Measurements from ENCODE around the gene THOC2.
A peak's percentile ranks its signal among the peaks of the same experiment; 100 is the strongest.
"Not testable (repeated sequence)": the region's sequence is repeated elsewhere in the genome, so short reads cannot be mapped to it uniquely, and the experiment has no call there.

THOC2 gene

DNA sequence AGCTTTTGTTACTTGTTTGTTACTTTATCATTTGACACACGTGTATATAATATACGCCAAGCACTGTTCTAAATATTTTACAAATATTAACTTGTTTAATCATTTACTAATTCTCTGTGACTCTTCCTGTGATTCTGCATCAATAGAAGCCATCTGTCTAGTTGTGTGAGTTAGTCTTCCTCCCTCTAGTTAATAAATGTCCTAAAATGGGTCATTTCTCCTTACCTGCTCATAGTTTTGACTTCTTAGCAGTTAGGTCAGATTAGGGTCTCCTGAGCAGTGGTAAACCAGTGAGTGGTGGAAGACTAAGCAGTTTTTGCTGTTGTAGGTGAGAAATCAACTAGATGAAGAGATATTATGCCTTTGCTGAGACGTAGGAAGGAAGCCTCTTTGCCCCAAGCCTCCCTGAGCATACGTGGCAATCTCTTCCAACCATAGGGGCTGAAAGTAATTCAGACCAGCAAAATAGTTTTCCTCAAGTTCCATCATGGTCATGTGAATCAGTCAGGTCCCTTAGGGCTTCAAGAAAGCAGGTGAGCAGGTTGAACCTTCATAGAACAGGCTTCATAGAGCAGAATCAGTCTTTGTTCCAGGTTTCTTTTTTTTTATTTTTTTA, 38.7 kb upstream of the THOC2 start:
- H2AFZ ChIP-seq (ENCODE audit: low read depth, low read length): peak overlapping the region; percentile 65
- H3K36me3 ChIP-seq (replicated peaks; ENCODE audit: low read depth, low read length): no peaks in the 10 kb centered on the region
- peak overlapping the region; percentile 44 for H3K4me2 ChIP-seq (ENCODE audit: low read length)
- H3K27ac ChIP-seq (ENCODE audit: low read length): no peak overlapping the region; the same call in 1 of the 2 replicates
- TF ChIP-seq EZH2phosphoT487 (IDR thresholded peaks at IDR 0.05; ENCODE audit: low read depth): no peak
- TF ChIP-seq, protein P1, sequence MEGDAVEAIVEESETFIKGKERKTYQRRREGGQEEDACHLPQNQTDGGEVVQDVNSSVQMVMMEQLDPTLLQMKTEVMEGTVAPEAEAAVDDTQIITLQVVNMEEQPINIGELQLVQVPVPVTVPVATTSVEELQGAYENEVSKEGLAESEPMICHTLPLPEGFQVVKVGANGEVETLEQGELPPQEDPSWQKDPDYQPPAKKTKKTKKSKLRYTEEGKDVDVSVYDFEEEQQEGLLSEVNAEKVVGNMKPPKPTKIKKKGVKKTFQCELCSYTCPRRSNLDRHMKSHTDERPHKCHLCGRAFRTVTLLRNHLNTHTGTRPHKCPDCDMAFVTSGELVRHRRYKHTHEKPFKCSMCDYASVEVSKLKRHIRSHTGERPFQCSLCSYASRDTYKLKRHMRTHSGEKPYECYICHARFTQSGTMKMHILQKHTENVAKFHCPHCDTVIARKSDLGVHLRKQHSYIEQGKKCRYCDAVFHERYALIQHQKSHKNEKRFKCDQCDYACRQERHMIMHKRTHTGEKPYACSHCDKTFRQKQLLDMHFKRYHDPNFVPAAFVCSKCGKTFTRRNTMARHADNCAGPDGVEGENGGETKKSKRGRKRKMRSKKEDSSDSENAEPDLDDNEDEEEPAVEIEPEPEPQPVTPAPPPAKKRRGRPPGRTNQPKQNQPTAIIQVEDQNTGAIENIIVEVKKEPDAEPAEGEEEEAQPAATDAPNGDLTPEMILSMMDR (IDR thresholded peaks at IDR 0.05; ENCODE audit: low read depth, low read length): no peak
- no peaks in the 10 kb centered on the region for H4K20me1 ChIP-seq (ENCODE audit: insufficient read depth, low read length)
- no peak overlapping the region for H3K4me3 ChIP-seq (ENCODE audit: low read length)
- H3K9me3 ChIP-seq (ENCODE audit: insufficient read depth, low read length): no peaks in the 10 kb centered on the region
- no peaks in the 10 kb centered on the region for H3K79me2 ChIP-seq (ENCODE audit: low read length)
- H3K27me3 ChIP-seq (ENCODE audit: low read depth, low read length): no peaks in the 10 kb centered on the region
- no peak overlapping the region for H3K9ac ChIP-seq (ENCODE audit: low read length)
- H3K4me1 ChIP-seq (ENCODE audit: low read length): peaks cover 8% of the 10 kb centered on the region

DNA sequence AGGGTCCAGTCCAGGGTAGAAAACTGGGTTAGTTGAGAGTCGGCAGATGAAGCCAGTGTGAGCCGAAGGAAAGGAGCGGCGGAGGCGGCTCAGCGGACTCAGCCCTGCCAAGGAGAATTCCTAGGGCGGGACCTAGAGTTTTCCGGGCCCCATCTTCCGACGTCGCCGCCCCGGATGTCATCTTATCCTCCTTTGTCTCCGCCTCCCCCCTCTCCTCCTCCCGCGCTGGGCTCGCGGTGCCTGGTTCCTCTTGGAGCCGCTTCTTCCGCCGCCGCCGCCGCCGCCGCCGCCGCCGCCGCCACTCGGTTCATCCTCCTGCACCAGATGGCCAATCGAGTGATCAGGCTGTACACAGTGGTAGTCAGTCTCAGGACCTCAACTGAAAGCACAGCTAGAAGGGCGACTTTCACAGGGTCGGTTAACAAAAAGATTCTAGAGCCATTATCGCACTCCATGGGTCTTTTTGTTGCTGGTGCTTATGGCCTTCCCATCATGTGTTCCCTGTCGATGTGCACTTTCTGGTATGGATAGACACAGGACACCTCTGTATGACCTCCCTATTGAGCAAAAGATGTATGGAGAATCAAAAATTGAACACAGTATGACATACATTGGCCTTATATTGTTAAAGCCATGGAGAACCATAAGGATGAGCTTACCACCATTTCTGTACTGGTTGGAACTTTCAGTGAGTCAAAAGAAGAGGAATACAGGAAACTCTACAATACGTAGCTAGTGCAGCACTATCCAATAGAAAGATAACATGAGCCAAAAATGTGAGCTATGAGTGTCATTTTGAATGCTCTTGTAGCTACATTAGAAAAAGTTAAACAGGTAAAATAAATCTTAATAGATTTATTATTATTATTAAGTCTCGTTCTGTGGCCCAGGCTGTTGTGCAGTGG, 32.4 kb upstream of the THOC2 start:
- Histone ChIP-seq H2AFZ (ENCODE audit: low read depth, low read length) (peak overlapping the region; percentile 100), H3K4me3 (ENCODE audit: low read length) (peak overlapping the region; percentile 83), H3K79me2 (ENCODE audit: low read length) (no peaks in the 10 kb centered on the region), H3K9ac (ENCODE audit: low read length) (peak overlapping the region; percentile 55), H3K4me1 (ENCODE audit: low read length) (peaks cover 9% of the 10 kb centered on the region), H3K36me3 (replicated peaks; ENCODE audit: low read depth, low read length) (no peaks in the 10 kb centered on the region), H3K27ac (ENCODE audit: low read length) (peak overlapping the region; percentile 49), H3K27me3 (ENCODE audit: low read depth, low read length) (no peaks in the 10 kb centered on the region), H4K20me1 (ENCODE audit: insufficient read depth, low read length) (no peaks in the 10 kb centered on the region), H3K9me3 (ENCODE audit: insufficient read depth, low read length) (no peaks in the 10 kb centered on the region), H3K4me2 (ENCODE audit: low read length) (peak overlapping the region; percentile 81)
- TF ChIP-seq EZH2phosphoT487 (IDR thresholded peaks at IDR 0.05; ENCODE audit: low read depth): no peak
- TF ChIP-seq, protein P1 (IDR thresholded peaks at IDR 0.05; ENCODE audit: low read depth, low read length): no peak

DNA sequence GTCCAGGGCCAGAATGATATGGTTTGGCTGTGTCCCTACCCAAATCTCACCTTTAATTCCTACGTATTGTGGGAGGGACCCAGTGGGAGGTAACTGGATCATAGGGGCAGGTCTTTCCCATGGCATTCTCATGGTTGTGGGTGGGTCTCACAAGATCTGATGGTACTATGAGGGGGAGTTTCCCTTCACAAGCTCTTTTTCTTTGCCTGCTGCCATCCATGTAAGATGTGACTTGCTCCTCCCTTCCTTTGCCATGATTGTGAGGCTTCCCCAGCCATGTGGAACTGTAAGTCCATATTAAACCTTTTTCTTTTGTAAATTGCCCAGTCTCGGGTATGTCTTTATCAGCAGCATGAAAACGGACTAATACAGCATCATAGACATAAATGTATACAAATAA, 27.0 kb upstream of the THOC2 start:
- H3K27me3 ChIP-seq (ENCODE audit: low read depth, low read length); H3K4me3 ChIP-seq (ENCODE audit: low read length); H3K4me1 ChIP-seq (ENCODE audit: low read length); H2AFZ ChIP-seq (ENCODE audit: low read depth, low read length); H3K4me2 ChIP-seq (ENCODE audit: low read length); H3K9me3 ChIP-seq (ENCODE audit: insufficient read depth, low read length); H3K79me2 ChIP-seq (ENCODE audit: low read length); H4K20me1 ChIP-seq (ENCODE audit: insufficient read depth, low read length); H3K27ac ChIP-seq (ENCODE audit: low read length); H3K9ac ChIP-seq (ENCODE audit: low read length); H3K36me3 ChIP-seq (replicated peaks; ENCODE audit: low read depth, low read length): not testable (repeated sequence)

DNA sequence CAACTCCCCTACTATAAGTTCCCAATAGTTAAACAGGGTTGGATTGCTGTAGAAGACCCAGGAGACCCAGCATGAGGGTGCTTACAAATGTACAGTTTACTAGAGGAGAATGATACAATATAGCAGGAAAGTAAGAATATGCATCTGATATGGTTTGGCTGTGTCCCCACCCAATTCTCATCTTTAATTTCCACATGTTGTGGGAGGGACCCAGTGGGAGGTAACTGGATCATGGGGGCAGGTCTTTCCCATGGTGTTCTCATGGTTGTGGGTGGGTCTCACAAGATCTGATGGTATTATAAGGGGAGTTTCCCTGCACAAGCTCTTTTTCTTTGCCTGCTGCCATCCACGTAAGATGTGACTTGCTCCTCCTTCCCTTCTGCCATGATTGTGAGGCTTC, 24.9 kb upstream of the THOC2 start:
- not testable (repeated sequence) for H3K79me2 ChIP-seq (ENCODE audit: low read length); H4K20me1 ChIP-seq (ENCODE audit: insufficient read depth, low read length); H2AFZ ChIP-seq (ENCODE audit: low read depth, low read length); H3K4me3 ChIP-seq (ENCODE audit: low read length); H3K27ac ChIP-seq (ENCODE audit: low read length); H3K4me2 ChIP-seq (ENCODE audit: low read length); H3K4me1 ChIP-seq (ENCODE audit: low read length); H3K9ac ChIP-seq (ENCODE audit: low read length); H3K9me3 ChIP-seq (ENCODE audit: insufficient read depth, low read length); H3K27me3 ChIP-seq (ENCODE audit: low read depth, low read length); H3K36me3 ChIP-seq (replicated peaks; ENCODE audit: low read depth, low read length)

DNA sequence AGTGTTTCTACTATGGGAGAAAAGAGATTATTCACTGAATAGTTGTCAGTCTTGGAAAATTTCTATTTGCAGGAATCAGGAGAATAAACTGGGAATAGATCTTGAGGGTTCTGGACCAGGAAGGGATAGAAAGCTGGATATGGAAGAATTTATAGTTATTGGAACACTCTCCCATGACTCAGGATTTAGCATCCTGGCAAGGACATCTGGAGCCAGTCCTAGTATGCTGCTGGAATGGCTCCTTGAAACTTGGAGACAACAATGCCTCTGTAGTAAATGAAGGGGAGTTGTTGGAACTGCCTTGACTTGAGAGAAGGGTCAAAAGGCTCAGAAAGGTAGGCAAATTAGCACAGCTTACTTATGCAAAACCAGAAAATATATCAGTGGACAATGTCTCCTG, 23.5 kb upstream of the THOC2 start:
- no peak overlapping the region for H2AFZ ChIP-seq (ENCODE audit: low read depth, low read length)
- H3K36me3 ChIP-seq (replicated peaks; ENCODE audit: low read depth, low read length): no peaks in the 10 kb centered on the region
- H3K9ac ChIP-seq (ENCODE audit: low read length): no peak overlapping the region
- H3K27me3 ChIP-seq (ENCODE audit: low read depth, low read length): no peaks in the 10 kb centered on the region
- H4K20me1 ChIP-seq (ENCODE audit: insufficient read depth, low read length): no peaks in the 10 kb centered on the region
- no peaks in the 10 kb centered on the region for H3K4me1 ChIP-seq (ENCODE audit: low read length)
- TF ChIP-seq, protein P1 (IDR thresholded peaks at IDR 0.05; ENCODE audit: low read depth, low read length): no peak
- no peak for TF ChIP-seq EZH2phosphoT487 (IDR thresholded peaks at IDR 0.05; ENCODE audit: low read depth)
- H3K9me3 ChIP-seq (ENCODE audit: insufficient read depth, low read length): no peaks in the 10 kb centered on the region
- H3K4me2 ChIP-seq (ENCODE audit: low read length): no peak overlapping the region
- no peak overlapping the region for H3K27ac ChIP-seq (ENCODE audit: low read length)
- no peak overlapping the region for H3K4me3 ChIP-seq (ENCODE audit: low read length)
- no peaks in the 10 kb centered on the region for H3K79me2 ChIP-seq (ENCODE audit: low read length)
